ENCODE data around the gene DISC1. TPM values are rescaled to one million over a fixed set of nuclear protein-coding genes. Genes with fewer than 3 reads are reported as not detected.

The DISC1 gene
- total RNA-seq, 4 donors from 2014 or later: 3.3 to 11.4 (median 4.2) TPM

DNA sequence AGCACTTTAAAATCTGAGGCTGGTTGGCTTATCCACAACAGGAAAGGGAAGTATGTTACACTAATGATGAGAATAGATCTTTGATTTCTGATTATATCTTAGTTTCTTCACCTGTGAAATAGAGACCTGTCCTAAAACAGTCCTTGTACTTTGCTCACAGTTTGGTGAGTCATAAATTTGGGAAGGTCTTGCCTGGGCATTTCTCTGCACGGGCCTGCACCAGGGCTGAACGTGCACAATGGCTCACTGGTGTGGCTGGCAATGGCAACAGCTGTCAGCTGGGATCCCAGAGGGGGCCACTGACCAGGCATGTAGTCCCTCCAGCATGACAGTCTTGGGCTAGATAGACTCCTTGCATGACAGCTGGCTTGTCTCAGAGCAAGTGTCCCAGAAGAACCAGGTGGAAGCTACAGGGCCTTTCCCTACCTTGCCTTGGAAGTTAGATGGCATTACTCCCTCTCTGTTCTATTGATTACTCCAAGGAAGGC is 367.4 kb downstream of the DISC1 start:
- intact Hi-C loops (cut with DNase I): no loop called here
- no peaks in the 10 kb centered on the region for H3K9me3 ChIP-seq
- no peak overlapping the region for H3K27ac ChIP-seq
- H3K36me3 ChIP-seq: no peaks in the 10 kb centered on the region
- H3K27me3 ChIP-seq: no peaks in the 10 kb centered on the region
- H3K4me3 ChIP-seq: no peak overlapping the region
- DNase-seq: no peak
- 23 to 31% methylated on average over 2 of the region's 2 CpGs for WGBS, 2 donors
- TF ChIP-seq POLR2A (IDR thresholded peaks at IDR 0.05): no peak
- TF ChIP-seq, protein P1, sequence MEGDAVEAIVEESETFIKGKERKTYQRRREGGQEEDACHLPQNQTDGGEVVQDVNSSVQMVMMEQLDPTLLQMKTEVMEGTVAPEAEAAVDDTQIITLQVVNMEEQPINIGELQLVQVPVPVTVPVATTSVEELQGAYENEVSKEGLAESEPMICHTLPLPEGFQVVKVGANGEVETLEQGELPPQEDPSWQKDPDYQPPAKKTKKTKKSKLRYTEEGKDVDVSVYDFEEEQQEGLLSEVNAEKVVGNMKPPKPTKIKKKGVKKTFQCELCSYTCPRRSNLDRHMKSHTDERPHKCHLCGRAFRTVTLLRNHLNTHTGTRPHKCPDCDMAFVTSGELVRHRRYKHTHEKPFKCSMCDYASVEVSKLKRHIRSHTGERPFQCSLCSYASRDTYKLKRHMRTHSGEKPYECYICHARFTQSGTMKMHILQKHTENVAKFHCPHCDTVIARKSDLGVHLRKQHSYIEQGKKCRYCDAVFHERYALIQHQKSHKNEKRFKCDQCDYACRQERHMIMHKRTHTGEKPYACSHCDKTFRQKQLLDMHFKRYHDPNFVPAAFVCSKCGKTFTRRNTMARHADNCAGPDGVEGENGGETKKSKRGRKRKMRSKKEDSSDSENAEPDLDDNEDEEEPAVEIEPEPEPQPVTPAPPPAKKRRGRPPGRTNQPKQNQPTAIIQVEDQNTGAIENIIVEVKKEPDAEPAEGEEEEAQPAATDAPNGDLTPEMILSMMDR (IDR thresholded peaks at IDR 0.05): no peak
- no peaks in the 10 kb centered on the region for H3K4me1 ChIP-seq

DNA sequence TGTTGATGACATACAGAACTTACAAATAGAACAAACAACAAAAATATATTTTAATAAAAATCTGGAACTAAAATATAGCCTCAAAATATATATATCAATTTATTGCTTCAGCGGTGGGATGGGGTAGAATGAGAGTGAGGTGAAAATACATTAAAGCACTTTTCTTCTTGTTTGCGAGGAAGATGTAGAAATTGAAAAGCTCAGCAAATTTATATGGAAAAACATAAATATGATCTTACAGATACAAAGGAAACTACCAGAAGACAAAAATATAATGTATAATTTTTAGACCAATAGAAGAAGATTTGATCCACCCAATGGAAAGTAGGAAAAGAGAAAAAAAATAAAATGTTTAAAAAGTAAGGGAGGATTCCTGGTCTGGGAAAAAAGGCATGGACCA is 372.2 kb downstream of the DISC1 start:
- Histone ChIP-seq H3K36me3 (no peaks in the 10 kb centered on the region), H3K27ac (no peak overlapping the region), H3K9me3 (no peaks in the 10 kb centered on the region), H3K4me3 (no peak overlapping the region), H3K4me1 (no peaks in the 10 kb centered on the region), H3K27me3 (no peaks in the 10 kb centered on the region)
- DNase-seq: no peak
- intact Hi-C loops (cut with DNase I): no loop called here
- 97 to 98% methylated on average over 2 of the region's 2 CpGs for WGBS, 2 donors
- no peak for TF ChIP-seq POLR2A (IDR thresholded peaks at IDR 0.05)
- TF ChIP-seq, protein P1 (IDR thresholded peaks at IDR 0.05): no peak

DNA sequence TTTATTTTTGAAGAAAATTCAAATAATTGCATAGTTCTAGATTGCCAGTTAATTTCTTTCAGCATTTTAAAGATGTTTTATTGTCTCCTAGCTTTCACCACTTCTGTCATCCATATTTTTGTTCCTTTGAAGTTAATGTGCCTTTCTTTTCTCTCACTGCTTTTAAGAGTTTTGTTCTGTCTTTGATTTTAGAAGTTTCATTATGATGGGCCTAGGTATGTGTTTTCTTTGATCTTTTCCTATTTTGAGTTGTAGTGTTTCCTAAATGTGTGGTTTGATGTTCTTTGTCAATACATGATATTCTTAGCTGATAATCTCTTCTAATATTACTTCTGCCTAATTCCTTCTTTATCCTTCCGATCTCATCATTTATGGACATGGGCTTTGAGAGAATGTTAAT is 378.7 kb downstream of the DISC1 start:
- no peak for TF ChIP-seq POLR2A (IDR thresholded peaks at IDR 0.05)
- Histone ChIP-seq H3K9me3 (no peaks in the 10 kb centered on the region), H3K36me3 (no peaks in the 10 kb centered on the region), H3K4me3 (no peak overlapping the region), H3K27me3 (no peaks in the 10 kb centered on the region), H3K4me1 (no peaks in the 10 kb centered on the region), H3K27ac (no peak overlapping the region)
- intact Hi-C loops (cut with DNase I): no loop called here
- 60 to 93% methylated on average over 1 of the region's 1 CpG for WGBS, 2 donors
- no peak for DNase-seq

DNA sequence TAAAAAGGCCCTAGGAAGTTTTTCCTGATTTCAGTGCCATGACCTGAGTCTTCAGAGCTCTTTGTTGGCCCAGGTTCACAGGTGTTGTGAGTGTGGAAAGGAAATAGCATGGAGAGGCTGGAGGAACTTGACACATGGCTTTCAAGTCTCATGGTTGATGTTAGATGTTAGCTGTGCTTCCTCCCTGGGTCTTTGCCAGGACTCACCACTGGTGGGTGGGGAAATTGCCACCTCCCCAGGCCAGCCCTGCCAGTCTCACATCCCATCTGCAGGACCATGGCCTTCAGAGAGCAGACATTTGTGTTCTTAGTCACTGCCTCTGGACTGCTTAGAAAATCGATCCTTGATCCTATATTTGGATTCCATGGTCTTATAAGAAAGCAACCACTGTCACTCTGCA is 383.2 kb downstream of the DISC1 start:
- no peak for TF ChIP-seq POLR2A (IDR thresholded peaks at IDR 0.05)
- TF ChIP-seq, protein P1 (IDR thresholded peaks at IDR 0.05): no peak
- intact Hi-C loops (cut with DNase I): no loop called here
- WGBS, 2 donors: 43 to 73% methylated on average over 1 of the region's 1 CpG

GRCh38 chr1:232011961-232012360 is 385.4 kb downstream of the DISC1 start:
- no peak for TF ChIP-seq POLR2A (IDR thresholded peaks at IDR 0.05)
- TF ChIP-seq, protein P1 (IDR thresholded peaks at IDR 0.05): no peak
- 82 to 85% methylated on average over 6 of the region's 6 CpGs for WGBS, 2 donors
- Histone ChIP-seq H3K27ac (peak overlapping the region in 1 of 4 donors; percentile 15), H3K9me3 (no peaks in the 10 kb centered on the region), H3K4me1 (peaks cover 0 to 21% (median 0%) of the 10 kb centered on the region in 3 donors), H3K4me3 (no peak overlapping the region), H3K27me3 (no peaks in the 10 kb centered on the region), H3K36me3 (no peaks in the 10 kb centered on the region)
- no peak for DNase-seq
- intact Hi-C loops (cut with DNase I): no loop called here

More for the DNA sequence above, 383.2 kb downstream of the DISC1 start:
- no peaks in the 10 kb centered on the region for H3K36me3 ChIP-seq
- H3K27ac ChIP-seq: no peak overlapping the region
- no peak for DNase-seq
- H3K4me3 ChIP-seq: no peak overlapping the region
- peaks cover 0 to 21% (median 0%) of the 10 kb centered on the region in 3 donors for H3K4me1 ChIP-seq
- H3K9me3 ChIP-seq: no peaks in the 10 kb centered on the region
- H3K27me3 ChIP-seq: no peaks in the 10 kb centered on the region
